Neuronal stem cell (in vitro differentiated cells): ENCODE measurements around the gene TXNDC5.

Source experiments
- DNase-seq: peaks from one replicate; pipeline ENCODE4 v3.0.0-alpha.2; 2013; ENCODE audit warnings: low spot score
- H2AFZ ChIP-seq: one replicate; pipeline ENCODE4 v1.6.1; 2013; ENCODE audit warnings: mild to moderate bottlenecking, low read length, inconsistent platforms
- H2AK5ac ChIP-seq: 2 replicates; pipeline ENCODE4 v1.6.1; 2013; ENCODE audit warnings: low read depth, mild to moderate bottlenecking, inconsistent platforms, low read length, moderate library complexity, mixed read lengths
- H2BK120ac ChIP-seq: 2 replicates; pipeline ENCODE4 v1.6.1; 2013; ENCODE audit warnings: low read depth, mild to moderate bottlenecking, inconsistent platforms, low read length, moderate library complexity, mixed read lengths
- H2BK12ac ChIP-seq: one replicate; pipeline ENCODE4 v1.6.1; 2013; ENCODE audit warnings: low read length, inconsistent platforms
- H2BK15ac ChIP-seq: 2 replicates; pipeline ENCODE4 v1.6.1; 2013; ENCODE audit warnings: mild to moderate bottlenecking, low read length, inconsistent platforms, mixed read lengths
- H2BK5ac ChIP-seq: one replicate; pipeline ENCODE4 v1.6.1; 2013; ENCODE audit warnings: inconsistent platforms, mild to moderate bottlenecking, low read length, moderate library complexity
- H3K14ac ChIP-seq: one replicate; pipeline ENCODE4 v1.6.1; 2013; ENCODE audit warnings: low read length, inconsistent platforms
- H3K18ac ChIP-seq: 2 replicates; pipeline ENCODE4 v1.6.1; 2013; ENCODE audit warnings: low read length, inconsistent platforms
- H3K23ac ChIP-seq: 2 replicates; pipeline ENCODE4 v1.6.1; 2013; ENCODE audit warnings: low read depth, mild to moderate bottlenecking, mixed read lengths, low read length, inconsistent platforms; ENCODE audit not compliant: poor library complexity
- H3K27ac ChIP-seq: replicated peaks from 3 replicates; pipeline ENCODE4 v1.5.1; 2013; ENCODE audit warnings: low read length, inconsistent platforms
- H3K27me3 ChIP-seq, 3 experiments: 2 replicates each; pipeline ENCODE4 v1.6.1; 2013; ENCODE audit warnings: low read length in 3 of 3, mild to moderate bottlenecking in 2 of 3, inconsistent platforms in 1 of 3, low read depth in 1 of 3, mixed read lengths in 1 of 3, moderate library complexity in 1 of 3; ENCODE audit not compliant: control insufficient read depth in 3 of 3, insufficient read depth in 3 of 3
- H3K36me3 ChIP-seq, 2 donors: replicated peaks in 1 of 2; 2 replicates each; pipeline ENCODE4 v1.6.1; 2013; ENCODE audit warnings: low read length in 2 of 2; ENCODE audit not compliant: control insufficient read depth in 2 of 2, insufficient read depth in 2 of 2
- H3K4ac ChIP-seq: 2 replicates; pipeline ENCODE4 v1.6.1; 2013; ENCODE audit warnings: inconsistent platforms, mild to moderate bottlenecking, low read length, moderate library complexity
- H3K4me1 ChIP-seq, 2 donors: 1 replicate in 1 of 2; 2 replicates in 1 of 2; pipeline ENCODE4 v1.6.1; 2013; ENCODE audit warnings: low read length in 2 of 2, low read depth in 1 of 2; ENCODE audit not compliant: control insufficient read depth in 2 of 2, insufficient read depth in 1 of 2
- H3K4me2 ChIP-seq: one replicate; pipeline ENCODE4 v1.6.1; 2013; ENCODE audit warnings: mild to moderate bottlenecking, low read length, inconsistent platforms; ENCODE audit not compliant: insufficient read depth, poor library complexity, severe bottlenecking
- H3K4me3 ChIP-seq, 2 donors: 2 replicates each; pipeline ENCODE4 v1.5.1; 2013; ENCODE audit warnings: low read length in 2 of 2, mild to moderate bottlenecking in 2 of 2, inconsistent platforms in 1 of 2, moderate library complexity in 1 of 2
- H3K79me1 ChIP-seq: one replicate; pipeline ENCODE4 v1.6.1; 2013; ENCODE audit warnings: low read depth, mild to moderate bottlenecking, inconsistent platforms, low read length, moderate library complexity
- H3K9ac ChIP-seq: one replicate; pipeline ENCODE4 v1.6.1; 2013; ENCODE audit warnings: mild to moderate bottlenecking, low read depth, low read length, inconsistent platforms; ENCODE audit not compliant: poor library complexity
- H3K9me3 ChIP-seq, 2 donors: replicated peaks in 1 of 2; 2 replicates each; pipeline versions ENCODE3 to v1.6.1; 2013; ENCODE audit warnings: low read length in 2 of 2, mild to moderate bottlenecking in 2 of 2, inconsistent platforms in 1 of 2, low read depth in 1 of 2, mixed read lengths in 1 of 2, moderate library complexity in 1 of 2; ENCODE audit not compliant: control insufficient read depth in 2 of 2, insufficient read depth in 1 of 2
- H4K8ac ChIP-seq: one replicate; pipeline ENCODE4 v1.6.1; 2013; ENCODE audit warnings: low read depth, mild to moderate bottlenecking, inconsistent platforms, low read length, moderate library complexity
- H4K91ac ChIP-seq: one replicate; pipeline ENCODE4 v1.6.1; 2013; ENCODE audit warnings: low read length, low read depth, mild to moderate bottlenecking, inconsistent platforms; ENCODE audit not compliant: poor library complexity
- WGBS, 2 donors: extraction: QIAGEN DNeasy Blood & Tissue Kit; methylation state at CpG; one replicate each; pipeline ENCODE4 v1.1.7; 2013; ENCODE audit warnings: missing lambda C conversion rate in 2 of 2, mixed read lengths in 1 of 2; ENCODE audit not compliant: insufficient read length in 2 of 2, insufficient replicate concordance in 1 of 2; ENCODE audit errors: extremely low coverage in 2 of 2; 5-methylcytosine and 5-hydroxymethylcytosine counted together

The TXNDC5 gene

GRCh38 chr6:7907159-7907558 lies 3.4 kb downstream of the TXNDC5 start:
- Histone ChIP-seq H2BK120ac (no peak overlapping the region), H3K23ac (no peak overlapping the region), H2AFZ (no peak overlapping the region), H2BK15ac (no peak overlapping the region), H3K4me2 (no peak overlapping the region), H3K9ac (no peak overlapping the region), H4K91ac (no peak overlapping the region), H2BK12ac (no peak overlapping the region), H3K14ac (no peak overlapping the region), H3K36me3 (peaks cover 17 to 30% of the 10 kb centered on the region in 2 donors), H2BK5ac (no peak overlapping the region), H4K8ac (no peak overlapping the region), H3K4me1 (peaks cover 4 to 9% of the 10 kb centered on the region in 2 donors), H3K79me1 (peaks cover 3% of the 10 kb centered on the region), H3K4ac (no peak overlapping the region), H3K18ac (no peak overlapping the region), H3K27ac (no peak overlapping the region), H3K4me3 (no peak overlapping the region), H3K9me3 (no peaks in the 10 kb centered on the region), H3K27me3 (peaks cover 0 to 14% (median under 1%) of the 10 kb centered on the region in 3 experiments), H2AK5ac (no peak overlapping the region)
- no peak for DNase-seq
- no CpG with 5 or more reads among the region's 4 CpGs for WGBS, 2 donors

- H2AK5ac ChIP-seq = no peak overlapping the region
- no peak overlapping the region for H2BK12ac ChIP-seq
- no peak overlapping the region for H3K4me2 ChIP-seq
- H3K36me3 ChIP-seq = peaks cover 20 to 34% of the 10 kb centered on the region in 2 donors
- H3K9ac ChIP-seq = no peak overlapping the region
- H3K27ac ChIP-seq = no peak overlapping the region
- DNase-seq = no peak
- no peak overlapping the region for H3K14ac ChIP-seq
- H4K8ac ChIP-seq = no peak overlapping the region
- no peak overlapping the region for H2AFZ ChIP-seq
- WGBS, 2 donors = no CpG with 5 or more reads among the region's 4 CpGs
- H2BK15ac ChIP-seq = no peak overlapping the region
- no peak overlapping the region for H3K4me3 ChIP-seq
- H3K4ac ChIP-seq = no peak overlapping the region
- no peak overlapping the region for H3K23ac ChIP-seq
- peaks cover 0 to 10% (median 0%) of the 10 kb centered on the region in 3 experiments for H3K27me3 ChIP-seq
- no peak overlapping the region for H2BK120ac ChIP-seq
- no peak overlapping the region for H2BK5ac ChIP-seq
- H3K79me1 ChIP-seq = peaks cover 3% of the 10 kb centered on the region
- H4K91ac ChIP-seq = no peak overlapping the region
- no peak overlapping the region for H3K18ac ChIP-seq
- peaks cover 4 to 9% of the 10 kb centered on the region in 2 donors for H3K4me1 ChIP-seq
- H3K9me3 ChIP-seq = no peaks in the 10 kb centered on the region
Measured at GRCh38 chr6:7906741-7907140, 3.8 kb downstream of the TXNDC5 start.

- Histone ChIP-seq H3K79me1 (peaks cover 3% of the 10 kb centered on the region), H3K4me2 (no peak overlapping the region), H2BK5ac (no peak overlapping the region), H3K4me1 (peaks cover 4 to 6% of the 10 kb centered on the region in 2 donors), H3K23ac (no peak overlapping the region), H3K14ac (no peak overlapping the region), H2AK5ac (no peak overlapping the region), H3K36me3 (peaks cover 28 to 48% of the 10 kb centered on the region in 2 donors), H2BK120ac (no peak overlapping the region), H3K27ac (no peak overlapping the region), H4K8ac (no peak overlapping the region), H2BK12ac (no peak overlapping the region), H3K18ac (no peak overlapping the region), H3K4ac (no peak overlapping the region), H3K9me3 (no peaks in the 10 kb centered on the region), H3K4me3 (no peak overlapping the region), H4K91ac (no peak overlapping the region), H3K27me3 (no peaks in the 10 kb centered on the region), H2AFZ (no peak overlapping the region), H3K9ac (no peak overlapping the region), H2BK15ac (no peak overlapping the region)
- WGBS, 2 donors = no CpG with 5 or more reads among the region's 2 CpGs
- no peak for DNase-seq
Measured at GRCh38 chr6:7905416-7905815, 5.2 kb downstream of the TXNDC5 start.

- Histone ChIP-seq H2BK5ac (no peak overlapping the region), H3K36me3 (peaks cover 31 to 54% of the 10 kb centered on the region in 2 donors), H3K27me3 (no peaks in the 10 kb centered on the region), H4K8ac (no peak overlapping the region), H3K18ac (no peak overlapping the region), H2BK120ac (no peak overlapping the region), H3K9ac (no peak overlapping the region), H4K91ac (no peak overlapping the region), H3K4me2 (no peak overlapping the region), H2BK12ac (no peak overlapping the region), H3K4ac (no peak overlapping the region), H2AFZ (no peak overlapping the region), H3K79me1 (peaks cover 3% of the 10 kb centered on the region), H2AK5ac (no peak overlapping the region), H3K4me1 (peaks cover 4 to 6% of the 10 kb centered on the region in 2 donors), H3K4me3 (no peak overlapping the region), H3K27ac (no peak overlapping the region), H3K23ac (no peak overlapping the region), H3K9me3 (no peaks in the 10 kb centered on the region), H3K14ac (no peak overlapping the region), H2BK15ac (no peak overlapping the region)
- no CpG with 5 or more reads among the region's 5 CpGs for WGBS, 2 donors
- DNase-seq = no peak
Measured at GRCh38 chr6:7904654-7905319, 5.8 kb downstream of the TXNDC5 start.
